Measurements from ENCODE around the gene MED25. TPM values are rescaled to one million over a fixed set of nuclear protein-coding genes. Genes with fewer than 3 reads are reported as not detected.
"Not testable (repeated sequence)": the region's sequence is repeated elsewhere in the genome, so short reads cannot be mapped to it uniquely, and the experiment has no call there.

The MED25 gene
- total RNA-seq, 2 experiments from 2014 or later = 57.9 to 62.7 TPM

DNA sequence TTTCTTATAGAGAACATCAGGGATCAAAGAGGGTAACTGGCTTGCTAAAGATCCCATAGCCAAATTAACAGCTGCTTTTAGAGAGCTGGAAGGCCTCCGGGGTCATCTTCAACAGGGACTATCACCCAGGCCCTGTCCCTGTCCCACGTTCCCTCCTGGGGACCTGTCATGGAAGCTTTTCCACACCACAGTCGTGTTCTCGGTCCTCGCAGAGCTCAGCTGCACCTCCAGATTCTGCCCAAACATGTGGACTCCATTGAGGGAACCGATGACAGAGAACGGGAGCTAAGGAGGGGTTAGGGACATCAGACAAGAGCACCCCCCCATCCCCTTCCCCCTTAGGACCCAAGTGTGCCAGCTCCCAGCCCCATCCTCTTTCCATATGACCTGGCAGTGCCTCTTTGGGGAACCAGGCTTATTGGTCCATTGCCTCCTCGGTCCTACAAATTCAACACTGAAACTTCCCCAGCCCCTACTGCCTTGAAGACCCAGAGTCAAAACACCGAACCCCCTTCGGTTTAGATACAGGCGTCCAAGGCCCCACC lies 5.6 kb upstream of the MED25 start:
- ChIA-PET CTCF (interaction anchor here (0.7 to 1.8 kb wide), 4 partner anchors 9 to 319 kb away, joined by 3 to 4 read pairs (median 4); no protein-coding TSS in a partner anchor), POLR2A (no interaction called here)
- Mint-ChIP-seq H3K4me1 (peaks cover 50% of the 10 kb centered on the region), H3K27ac (peak overlapping the region; percentile 98), H3K9me3 (no peaks in the 10 kb centered on the region), H3K4me3 (peak overlapping the region; percentile 91), H3K36me3 (ENCODE audit: low read depth) (no peaks in the 10 kb centered on the region), H3K27me3 (no peaks in the 10 kb centered on the region)
- DNase-seq = no peak

- CTCF ChIA-PET = interaction anchor here (0.6 to 1.8 kb wide), 5 partner anchors 9 to 320 kb away, joined by 3 to 6 read pairs (median 4); no protein-coding TSS in a partner anchor
- POLR2A ChIA-PET = interaction anchor here (0.6 kb wide), 1 partner anchor 548 kb away, joined by 3 read pairs; no protein-coding TSS in a partner anchor
- no peaks in the 10 kb centered on the region for H3K9me3 Mint-ChIP-seq
Observed at GRCh38 chr19:49812997-49813861, 4.9 kb upstream of the MED25 start, which contains the start of gene FUZ. Gene FUZ (minus strand): TSS chr19:49813292. CDS start chr19:49813106, 186 bp downstream.

GRCh38 chr19:49814010-49814409 lies 4.1 kb upstream of the MED25 start:
- ChIA-PET POLR2A (interaction anchor here (0.6 kb wide), 1 partner anchor 548 kb away, joined by 3 read pairs; no protein-coding TSS in a partner anchor), CTCF (interaction anchor here (1.8 kb wide), 1 partner anchor 13 kb away, joined by 3 read pairs; no protein-coding TSS in a partner anchor)
- H3K9me3 Mint-ChIP-seq = no peaks in the 10 kb centered on the region
- DNase-seq = no peak
- H3K4me1 Mint-ChIP-seq = peaks cover 39% of the 10 kb centered on the region
- no peaks in the 10 kb centered on the region for H3K27me3 Mint-ChIP-seq
- peak overlapping the region; percentile 41 for H3K27ac Mint-ChIP-seq
- H3K36me3 Mint-ChIP-seq (ENCODE audit: low read depth) = peaks cover 1% of the 10 kb centered on the region
- H3K4me3 Mint-ChIP-seq = peak overlapping the region; percentile 91

More at GRCh38 chr19:49812997-49813861, 4.9 kb upstream of the MED25 start, which contains the start of gene FUZ:
- Mint-ChIP-seq H3K36me3 (ENCODE audit: low read depth) (no peaks in the 10 kb centered on the region), H3K27ac (peak within 1 kb of the TSS; percentile 98), H3K27me3 (no peaks in the 10 kb centered on the region), H3K4me3 (peak within 1 kb of the TSS; percentile 91), H3K4me1 (peaks cover 44% of the 10 kb centered on the region)
- peak; percentile 96 for DNase-seq

GRCh38 chr19:49816590-49816989 lies 1.5 kb upstream of the MED25 start:
- Mint-ChIP-seq H3K4me3 (no peak overlapping the region), H3K4me1 (peaks cover 43% of the 10 kb centered on the region), H3K9me3 (no peaks in the 10 kb centered on the region), H3K36me3 (ENCODE audit: low read depth) (peaks cover 9% of the 10 kb centered on the region), H3K27me3 (no peaks in the 10 kb centered on the region), H3K27ac (no peak overlapping the region)
- ChIA-PET CTCF (no interaction called here), POLR2A (no interaction called here)
- no peak for DNase-seq

- ChIA-PET POLR2A (no interaction called here), CTCF (interaction anchor here (1.2 to 1.7 kb wide), 3 partner anchors 9 to 29 kb away, joined by 3 to 5 read pairs (median 4); no protein-coding TSS in a partner anchor)
- Mint-ChIP-seq H3K9me3 (no peaks in the 10 kb centered on the region), H3K4me1 (peaks cover 26% of the 10 kb centered on the region), H3K27me3 (no peaks in the 10 kb centered on the region), H3K27ac (peak overlapping the region; percentile 99), H3K36me3 (ENCODE audit: low read depth) (peaks cover 15% of the 10 kb centered on the region), H3K4me3 (peak overlapping the region; percentile 98)
- DNase-seq = no peak
Observed at GRCh38 chr19:49818649-49819370, 721 bp downstream of the MED25 start.

DNA sequence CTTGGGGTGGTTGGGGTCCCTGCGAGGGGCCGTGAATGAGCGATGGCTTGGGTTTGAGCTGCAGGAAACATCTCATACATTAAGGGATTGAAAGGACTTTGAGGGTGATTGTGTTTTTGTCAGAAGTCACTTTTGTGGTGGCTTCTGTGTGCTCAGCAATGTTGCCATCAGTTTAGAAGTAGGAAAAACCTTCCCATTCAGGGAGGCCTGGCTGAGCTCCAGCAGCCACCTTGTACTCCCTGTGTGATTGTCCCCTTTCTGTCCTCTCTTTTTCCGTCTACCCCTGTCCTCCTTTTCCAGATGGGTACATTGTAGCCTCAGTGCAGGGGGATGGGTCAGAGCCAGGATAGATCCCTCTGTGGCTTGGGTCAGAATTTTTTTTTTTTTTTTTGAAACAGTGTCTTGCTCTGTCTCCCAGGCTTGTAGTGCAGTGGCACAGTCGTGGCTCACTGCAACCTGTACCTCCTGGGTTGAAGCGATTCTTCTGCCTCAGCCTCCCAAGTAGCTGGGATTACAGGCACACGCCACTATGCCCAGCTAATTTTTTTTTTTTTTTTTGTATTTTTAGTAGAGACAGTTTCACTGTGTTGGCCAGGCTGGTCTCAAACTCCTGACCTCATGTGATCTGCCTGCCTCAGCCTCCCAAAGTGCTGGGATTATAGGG lies 1.5 kb downstream of the MED25 start:
- ChIA-PET POLR2A (interaction anchor here (0.7 kb wide), 1 partner anchor 935 kb away, joined by 6 read pairs; no protein-coding TSS in a partner anchor), CTCF (interaction anchor here (0.5 to 1.7 kb wide), 4 partner anchors 9 to 85 kb away, joined by 3 to 5 read pairs (median 4); no protein-coding TSS in a partner anchor)
- not testable (repeated sequence) for H3K9me3 Mint-ChIP-seq, DNase-seq, H3K27me3 Mint-ChIP-seq
- Mint-ChIP-seq H3K36me3 (ENCODE audit: low read depth) (peaks cover 15% of the 10 kb centered on the region), H3K4me1 (peaks cover 25% of the 10 kb centered on the region), H3K4me3 (peak overlapping the region; percentile 98), H3K27ac (peak overlapping the region; percentile 99)

DNA sequence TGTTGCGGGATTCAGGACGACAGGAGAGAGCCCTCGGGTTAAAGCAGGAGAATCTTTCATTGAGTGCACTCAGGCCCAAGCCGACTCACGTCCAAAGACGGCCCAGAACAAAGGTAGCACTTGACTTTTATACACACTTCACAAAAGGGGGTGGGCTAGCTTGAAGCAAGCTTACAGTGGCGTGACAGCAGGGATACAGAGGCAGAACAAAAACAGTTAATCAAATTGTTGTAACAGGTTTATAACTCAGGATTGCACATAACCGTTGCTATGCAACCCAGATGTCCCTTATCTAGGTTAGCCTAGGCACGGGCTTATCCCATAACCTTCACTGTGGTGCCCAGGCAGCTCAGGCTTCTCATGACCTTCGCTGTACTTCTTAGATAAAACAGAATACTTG lies 2.0 kb downstream of the MED25 start:
- H3K27me3 Mint-ChIP-seq = no peaks in the 10 kb centered on the region
- ChIA-PET CTCF (interaction anchor here (1.7 kb wide), 1 partner anchor 10 kb away, joined by 5 read pairs; no protein-coding TSS in a partner anchor), POLR2A (interaction anchor here (0.7 kb wide), 1 partner anchor 934 kb away, joined by 6 read pairs; no protein-coding TSS in a partner anchor)
- H3K27ac Mint-ChIP-seq = no peak overlapping the region
- DNase-seq = no peak
- peaks cover 15% of the 10 kb centered on the region for H3K36me3 Mint-ChIP-seq (ENCODE audit: low read depth)
- no peaks in the 10 kb centered on the region for H3K9me3 Mint-ChIP-seq
- peaks cover 23% of the 10 kb centered on the region for H3K4me1 Mint-ChIP-seq
- peak overlapping the region; percentile 41 for H3K4me3 Mint-ChIP-seq

DNA sequence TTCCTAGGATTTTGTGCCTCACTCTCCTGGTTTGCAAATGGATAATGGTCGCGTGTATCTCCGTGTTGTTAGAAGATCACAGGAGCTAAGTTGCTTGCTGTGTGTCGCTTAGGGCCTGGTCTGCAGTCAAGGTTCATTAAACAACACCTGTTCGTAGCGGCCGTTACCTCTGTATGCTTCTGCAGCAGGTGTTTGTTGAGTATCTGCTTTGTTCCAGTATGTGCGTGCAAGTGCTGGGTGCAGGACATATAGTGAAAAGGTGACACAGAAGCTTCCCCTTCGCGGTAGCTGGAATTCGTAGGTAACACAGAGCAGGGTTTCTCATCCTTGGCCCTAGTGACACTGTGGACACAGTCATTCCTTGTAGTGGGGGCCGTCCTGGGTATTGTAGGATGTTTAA lies 5.4 kb downstream of the MED25 start:
- Mint-ChIP-seq H3K4me1 (peaks cover 16% of the 10 kb centered on the region), H3K27ac (no peak overlapping the region), H3K36me3 (ENCODE audit: low read depth) (peaks cover 17% of the 10 kb centered on the region), H3K27me3 (no peaks in the 10 kb centered on the region), H3K4me3 (no peak overlapping the region), H3K9me3 (no peaks in the 10 kb centered on the region)
- ChIA-PET CTCF (interaction anchor here (0.5 to 1.2 kb wide), 4 partner anchors 10 to 1215 kb away, joined by 3 read pairs; no protein-coding TSS in a partner anchor), POLR2A (no interaction called here)
- no peak for DNase-seq

DNA sequence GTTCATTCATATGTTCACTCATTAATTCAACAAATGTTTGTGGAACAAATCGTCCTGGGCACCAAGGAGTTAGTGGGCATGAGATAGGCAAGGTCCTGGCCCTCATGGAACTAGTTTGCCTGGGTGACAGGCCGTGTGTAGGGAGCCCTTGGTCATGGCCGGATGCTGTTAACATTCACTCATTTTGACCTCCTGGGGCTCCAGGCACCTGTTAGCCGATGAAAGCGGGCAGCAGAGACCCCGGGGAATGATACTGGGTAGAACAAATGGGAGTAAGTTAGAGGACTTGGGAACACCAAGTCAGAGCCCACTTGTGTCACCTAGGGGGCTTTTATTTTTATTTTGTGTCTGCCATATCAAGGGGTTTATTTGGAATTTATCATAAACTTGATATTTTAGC lies 6.6 kb downstream of the MED25 start:
- Mint-ChIP-seq H3K27ac (no peak overlapping the region), H3K4me3 (no peak overlapping the region), H3K36me3 (ENCODE audit: low read depth) (peaks cover 15% of the 10 kb centered on the region), H3K4me1 (peaks cover 9% of the 10 kb centered on the region), H3K9me3 (no peaks in the 10 kb centered on the region), H3K27me3 (no peaks in the 10 kb centered on the region)
- CTCF ChIA-PET = interaction anchor here (0.6 to 1.0 kb wide), 2 partner anchors 12 to 13 kb away, joined by 3 read pairs; no protein-coding TSS in a partner anchor
- POLR2A ChIA-PET = no interaction called here
- DNase-seq = no peak

- Mint-ChIP-seq H3K4me1 (peaks cover 7% of the 10 kb centered on the region), H3K27ac (no peak overlapping the region), H3K27me3 (no peaks in the 10 kb centered on the region), H3K36me3 (ENCODE audit: low read depth) (peaks cover 16% of the 10 kb centered on the region), H3K9me3 (no peaks in the 10 kb centered on the region), H3K4me3 (no peak overlapping the region)
- ChIA-PET CTCF (no interaction called here), POLR2A (no interaction called here)
- no peak for DNase-seq
Observed at GRCh38 chr19:49827034-49827433, 8.9 kb downstream of the MED25 start.

GRCh38 chr19:49829200-49829599 lies 11.1 kb downstream of the MED25 start:
- CTCF ChIA-PET = interaction anchor here (1.7 kb wide), 1 partner anchor 10 kb away, joined by 5 read pairs; no protein-coding TSS in a partner anchor
- POLR2A ChIA-PET = no interaction called here
- no peak for DNase-seq
- Mint-ChIP-seq H3K27ac (no peak overlapping the region), H3K9me3 (no peaks in the 10 kb centered on the region), H3K4me1 (peaks cover 17% of the 10 kb centered on the region), H3K36me3 (ENCODE audit: low read depth) (peaks cover 17% of the 10 kb centered on the region), H3K4me3 (no peak overlapping the region), H3K27me3 (no peaks in the 10 kb centered on the region)

DNA sequence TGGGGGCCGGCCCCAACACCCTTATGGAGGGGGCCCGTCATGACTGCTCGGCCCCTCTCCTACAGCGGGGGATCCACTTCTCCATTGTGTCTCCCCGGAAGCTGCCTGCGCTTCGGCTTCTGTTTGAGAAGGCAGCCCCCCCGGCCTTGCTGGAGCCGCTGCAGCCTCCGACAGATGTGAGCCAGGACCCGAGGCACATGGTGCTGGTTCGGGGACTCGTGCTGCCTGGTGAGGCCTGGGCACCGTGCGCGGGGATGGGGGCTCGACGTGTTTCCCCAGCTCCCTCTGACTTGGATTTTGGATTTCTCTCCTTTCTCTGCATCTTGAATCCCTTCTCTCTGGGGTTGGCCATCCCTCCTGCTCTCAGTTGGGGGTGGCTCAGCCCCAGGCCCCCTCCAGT lies 11.6 kb downstream of the MED25 start:
- Mint-ChIP-seq H3K4me1 (peaks cover 17% of the 10 kb centered on the region), H3K27me3 (no peaks in the 10 kb centered on the region), H3K27ac (no peak overlapping the region), H3K9me3 (no peaks in the 10 kb centered on the region), H3K36me3 (ENCODE audit: low read depth) (peaks cover 19% of the 10 kb centered on the region), H3K4me3 (no peak overlapping the region)
- DNase-seq = no peak
- CTCF ChIA-PET = interaction anchor here (1.7 kb wide), 1 partner anchor 10 kb away, joined by 5 read pairs; no protein-coding TSS in a partner anchor
- POLR2A ChIA-PET = no interaction called here
